Lower leg skin (tissue), 3 donors: ENCODE data around the gene NOSIP.

Experiments used
- CTCF ChIP-seq, 3 donors: fragments of 450-650 bp; IDR thresholded peaks; one replicate each; pipeline ENCODE4 v1.5.1; 2016; ENCODE audit warnings: antibody characterized with exemption in 3 of 3, mild to moderate bottlenecking in 3 of 3, moderate library complexity in 2 of 3
- POLR2A ChIP-seq, 2 donors: fragments of 450-650 bp; IDR thresholded peaks; one replicate each; pipeline ENCODE4 v1.6.1; 2016 to 2017; ENCODE audit warnings: antibody characterized with exemption in 2 of 2, mild to moderate bottlenecking in 1 of 2, moderate library complexity in 1 of 2

GRCh38 chr19:49596954-49597702, 16.8 kb upstream of the NOSIP start:
- TF ChIP-seq POLR2A (IDR thresholded peaks at IDR 0.05) (no peak), CTCF (IDR thresholded peaks at IDR 0.05) (no peak)
